Calu3 (cell line): ENCODE measurements around the gene PROZ. TPM values are rescaled to one million over a fixed set of nuclear protein-coding genes. Genes with fewer than 3 reads are reported as not detected.
A peak's percentile ranks its signal among the peaks of the same experiment; 100 is the strongest.

Source experiments
- BruUV-seq: library from RNA; stranded (reverse); fragments of 400-500 nt; replicated peaks from 2 replicates; lab custom pipeline; 2021; lab: Mats Ljungman, UMichigan
- CTCF ChIA-PET: fragments of 300-600 bp; sonication (Branson Sonifier 250); formaldehyde crosslinking; loops from one replicate; lab custom pipeline; 2022; ENCODE audit warnings: antibody characterized with exemption; lab: Charles Lee
- DNase-seq: peaks from one replicate; pipeline ENCODE4 v3.0.0; 2022
- H3K27ac Mint-ChIP-seq: one replicate; pipeline ENCODE4 v1.8.0; 2022; ENCODE audit warnings: mixed read lengths; ENCODE audit not compliant: unreplicated experiment
- H3K27me3 Mint-ChIP-seq: one replicate; pipeline ENCODE4 v1.8.0; 2022; ENCODE audit warnings: mixed read lengths; ENCODE audit not compliant: unreplicated experiment
- H3K36me3 Mint-ChIP-seq: one replicate; pipeline ENCODE4 v1.8.0; 2022; ENCODE audit warnings: mild to moderate bottlenecking, moderate library complexity, mixed read lengths; ENCODE audit not compliant: insufficient read depth, unreplicated experiment
- H3K4me1 Mint-ChIP-seq: one replicate; pipeline ENCODE4 v1.8.0; 2022; ENCODE audit warnings: mild to moderate bottlenecking, low read depth, mixed read lengths; ENCODE audit not compliant: unreplicated experiment
- H3K4me3 Mint-ChIP-seq: one replicate; pipeline ENCODE4 v1.8.0; 2022; ENCODE audit warnings: mild to moderate bottlenecking, low read depth, moderate library complexity, mixed read lengths; ENCODE audit not compliant: unreplicated experiment
- H3K9me3 Mint-ChIP-seq: one replicate; pipeline ENCODE4 v1.8.0; 2022; ENCODE audit warnings: low read depth, mixed read lengths; ENCODE audit not compliant: unreplicated experiment
- CTCF ChIP-seq: fragments of 200-600 bp; IDR thresholded peaks from one replicate; pipeline ENCODE4 v1.8.0; 2022; ENCODE audit warnings: antibody characterized with exemption; ENCODE audit not compliant: unreplicated experiment
- intact Hi-C: fragments of 100-400 bp; cut with micrococcal nuclease; formaldehyde crosslinking; loops from one replicate; pipeline ENCODE4 v1.10.0; 2022; ENCODE audit not compliant: unreplicated experiment
- total RNA-seq: library from RNA; stranded (reverse); gene quantifications from 2 replicates; pipeline ENCODE4 v1.2.3, GENCODE V29; 2022

Gene PROZ
- total RNA-seq, 1 experiment from 2014 or later: not detected

GRCh38 chr13:113207460-113207859 lies 49.0 kb downstream of the PROZ start:
- CTCF ChIA-PET: no interaction called here
- H3K27me3 Mint-ChIP-seq: no peaks in the 10 kb centered on the region
- intact Hi-C loops: no loop called here
- BruUV-seq: no TSS peak
- H3K36me3 Mint-ChIP-seq: peaks cover 14% of the 10 kb centered on the region
- H3K4me1 Mint-ChIP-seq: no peaks in the 10 kb centered on the region
- H3K9me3 Mint-ChIP-seq: no peaks in the 10 kb centered on the region
- H3K4me3 Mint-ChIP-seq: peak overlapping the region; percentile 67
- no peak overlapping the region for H3K27ac Mint-ChIP-seq
- DNase-seq: no peak
- TF ChIP-seq CTCF: no peak

GRCh38 chr13:113207890-113208420 lies 49.5 kb downstream of the PROZ start:
- no peaks in the 10 kb centered on the region for H3K9me3 Mint-ChIP-seq
- no TSS peak for BruUV-seq
- TF ChIP-seq CTCF: no peak
- peaks cover 14% of the 10 kb centered on the region for H3K36me3 Mint-ChIP-seq
- H3K4me3 Mint-ChIP-seq: peak overlapping the region; percentile 67
- CTCF ChIA-PET: interaction anchor here (0.6 kb wide), 1 partner anchor 581 kb away, joined by 3 read pairs; no protein-coding TSS in a partner anchor
- no peaks in the 10 kb centered on the region for H3K4me1 Mint-ChIP-seq
- no peak overlapping the region for H3K27ac Mint-ChIP-seq
- no peak for DNase-seq
- intact Hi-C loops: no loop called here
- H3K27me3 Mint-ChIP-seq: no peaks in the 10 kb centered on the region

GRCh38 chr13:113208421-113209335 lies 50.2 kb downstream of the PROZ start, which contains the start of gene PCID2:
PCID2 (minus strand) TSS chr13:113208669; CDS start chr13:113208634, 35 bp downstream.
- CTCF ChIA-PET: interaction anchor here (0.6 to 0.8 kb wide), 2 partner anchors 164 to 580 kb away, joined by 3 to 5 read pairs; no protein-coding TSS in a partner anchor

More at GRCh38 chr13:113208421-113209335, 50.2 kb downstream of the PROZ start, which contains the start of gene PCID2:
- Mint-ChIP-seq H3K4me1 (no peaks in the 10 kb centered on the region), H3K9me3 (no peaks in the 10 kb centered on the region), H3K27me3 (no peaks in the 10 kb centered on the region), H3K36me3 (peaks cover 14% of the 10 kb centered on the region), H3K4me3 (peak within 1 kb of the TSS; percentile 67), H3K27ac (no peak within 1 kb of the TSS)
- no peak for TF ChIP-seq CTCF
- BruUV-seq: no TSS peak
- intact Hi-C loops: no loop called here
- peak; percentile 76 for DNase-seq
